H9 (cell line): ENCODE measurements around the gene PKIB. TPM values are rescaled to one million over a fixed set of nuclear protein-coding genes. Genes with fewer than 3 reads are reported as not detected.

ENCODE experiments used
- DNase-seq: peaks from one replicate; pipeline ENCODE4 v3.0.0-alpha.2; 2017
- H2AFZ ChIP-seq: one replicate; pipeline ENCODE4 v1.6.1; 2013; ENCODE audit warnings: mild to moderate bottlenecking, low read length, control low read depth, moderate library complexity
- H2AK5ac ChIP-seq: 2 replicates; pipeline ENCODE4 v1.6.1; 2013; ENCODE audit warnings: low read length, control low read depth, mixed read lengths; ENCODE audit not compliant: insufficient read length
- H2BK120ac ChIP-seq: one replicate; pipeline ENCODE4 v1.6.1; 2013; ENCODE audit warnings: low read depth, mild to moderate bottlenecking, low read length, control low read depth, inconsistent platforms; ENCODE audit not compliant: poor library complexity, severe bottlenecking
- H2BK12ac ChIP-seq: 2 replicates; pipeline ENCODE4 v1.6.1; 2013; ENCODE audit warnings: low read length, control low read depth, mixed read lengths, low read depth; ENCODE audit not compliant: insufficient read length
- H2BK15ac ChIP-seq: 2 replicates; pipeline ENCODE4 v1.6.1; 2013; ENCODE audit warnings: low read depth, low read length, control low read depth
- H2BK20ac ChIP-seq: one replicate; pipeline ENCODE4 v1.6.1; 2013; ENCODE audit warnings: low read depth, mild to moderate bottlenecking, low read length, control low read depth, inconsistent platforms; ENCODE audit not compliant: poor library complexity, severe bottlenecking
- H2BK5ac ChIP-seq: 2 replicates; pipeline ENCODE4 v1.6.1; 2013; ENCODE audit warnings: low read length, control low read depth, mixed read lengths; ENCODE audit not compliant: insufficient read length
- H3K14ac ChIP-seq: 2 replicates; pipeline ENCODE4 v1.6.1; 2013; ENCODE audit warnings: low read length, control low read depth; ENCODE audit not compliant: insufficient read depth
- H3K18ac ChIP-seq: 2 replicates; pipeline ENCODE4 v1.6.1; 2013; ENCODE audit warnings: low read depth, mild to moderate bottlenecking, mixed read lengths, low read length, control low read depth; ENCODE audit not compliant: insufficient read length
- H3K23ac ChIP-seq: 2 replicates; pipeline ENCODE4 v1.6.1; 2013; ENCODE audit warnings: low read length, control low read depth, mixed read lengths, low read depth; ENCODE audit not compliant: insufficient read length
- H3K23me2 ChIP-seq: 2 replicates; pipeline ENCODE4 v1.6.1; 2013; ENCODE audit warnings: low read depth, mild to moderate bottlenecking, mixed read lengths, low read length, control low read depth; ENCODE audit not compliant: insufficient read length, poor library complexity, severe bottlenecking
- H3K27ac ChIP-seq: 2 replicates; pipeline ENCODE4 v1.5.1; 2013; ENCODE audit warnings: low read length, control low read depth, mixed read lengths, low read depth; ENCODE audit not compliant: insufficient read length
- H3K27me3 ChIP-seq: 2 replicates; pipeline ENCODE4 v1.6.1; 2013; ENCODE audit warnings: low read length, control low read depth, inconsistent platforms; ENCODE audit not compliant: insufficient read depth
- H3K4ac ChIP-seq: 2 replicates; pipeline ENCODE4 v1.6.1; 2013; ENCODE audit warnings: low read depth, mild to moderate bottlenecking, control low read depth, inconsistent platforms, low read length, moderate library complexity
- H3K4me1 ChIP-seq: 2 replicates; pipeline ENCODE4 v1.6.1; 2013; ENCODE audit warnings: low read length, control low read depth, inconsistent platforms; ENCODE audit not compliant: insufficient read depth
- H3K4me2 ChIP-seq: 2 replicates; pipeline ENCODE4 v1.6.1; 2013; ENCODE audit warnings: low read length, control low read depth, mixed read lengths; ENCODE audit not compliant: insufficient read length, insufficient read depth
- H3K56ac ChIP-seq: 2 replicates; pipeline ENCODE4 v1.6.1; 2013; ENCODE audit warnings: low read depth, mild to moderate bottlenecking, mixed read lengths, low read length, control low read depth; ENCODE audit not compliant: insufficient read length
- H3K79me1 ChIP-seq: 2 replicates; pipeline ENCODE4 v1.6.1; 2013; ENCODE audit warnings: low read depth, mild to moderate bottlenecking, moderate library complexity, low read length, control low read depth, inconsistent platforms; ENCODE audit not compliant: insufficient read depth, poor library complexity, severe bottlenecking
- H3K79me2 ChIP-seq: 2 replicates; pipeline ENCODE4 v1.6.1; 2013; ENCODE audit warnings: low read length, control low read depth, inconsistent platforms; ENCODE audit not compliant: insufficient read depth
- H3K9ac ChIP-seq: 2 replicates; pipeline ENCODE4 v1.6.1; 2013; ENCODE audit warnings: low read length, control low read depth, mixed read lengths; ENCODE audit not compliant: insufficient read length; ENCODE audit errors: extremely low read depth
- H3K9me3 ChIP-seq: one replicate; pipeline ENCODE4 v1.6.1; 2013; ENCODE audit warnings: low read depth, low read length, inconsistent platforms; ENCODE audit not compliant: control insufficient read depth
- H3T11ph ChIP-seq: one replicate; pipeline ENCODE4 v1.6.1; 2013; ENCODE audit warnings: mild to moderate bottlenecking, low read length, control low read depth, inconsistent platforms
- H4K20me1 ChIP-seq: one replicate; pipeline ENCODE4 v1.6.1; 2013; ENCODE audit not compliant: control insufficient read depth, insufficient read length, insufficient read depth
- H4K5ac ChIP-seq: 2 replicates; pipeline ENCODE4 v1.6.1; 2013; ENCODE audit warnings: low read depth, mild to moderate bottlenecking, mixed read lengths, low read length, control low read depth; ENCODE audit not compliant: insufficient read length
- H4K8ac ChIP-seq: replicated peaks from 2 replicates; pipeline ENCODE4 v1.6.1; 2013; ENCODE audit warnings: low read length, control low read depth, mixed read lengths, low read depth; ENCODE audit not compliant: insufficient read length
- H4K91ac ChIP-seq: 2 replicates; pipeline ENCODE4 v1.6.1; 2013; ENCODE audit warnings: low read depth, mild to moderate bottlenecking, moderate library complexity, mixed read lengths, low read length, control low read depth; ENCODE audit not compliant: insufficient read length
- H3K27ac Mint-ChIP-seq, 3 experiments: 2 replicates in 2 of 3; 3 replicates in 1 of 3; pipeline ENCODE4 v1.8.0; 2020 to 2021; ENCODE audit warnings: mixed read lengths in 3 of 3, mild to moderate bottlenecking in 1 of 3, moderate library complexity in 1 of 3
- H3K27me3 Mint-ChIP-seq: 2 replicates; pipeline ENCODE4 v1.8.0; 2021; ENCODE audit warnings: low read depth, mild to moderate bottlenecking, moderate library complexity, mixed read lengths
- H3K36me3 Mint-ChIP-seq, 3 experiments: 2 replicates in 2 of 3; 3 replicates in 1 of 3; pipeline ENCODE4 v1.8.0; 2020 to 2021; ENCODE audit warnings: low read depth in 3 of 3, mixed read lengths in 3 of 3; ENCODE audit not compliant: insufficient read depth in 1 of 3
- H3K4me1 Mint-ChIP-seq, 2 experiments: 2 replicates each; pipeline ENCODE4 v1.8.0; 2020; ENCODE audit warnings: mixed read lengths in 2 of 2
- H3K4me3 Mint-ChIP-seq, 2 experiments: 2 replicates in 1 of 2; 3 replicates in 1 of 2; pipeline ENCODE4 v1.8.0; 2020 to 2021; ENCODE audit warnings: mild to moderate bottlenecking in 2 of 2, mixed read lengths in 2 of 2, moderate library complexity in 1 of 2
- H3K9me3 Mint-ChIP-seq, 2 experiments: 2 replicates in 1 of 2; 3 replicates in 1 of 2; pipeline ENCODE4 v1.8.0; 2020; ENCODE audit warnings: mild to moderate bottlenecking in 2 of 2, mixed read lengths in 2 of 2, moderate library complexity in 1 of 2
- WGBS: extraction: QIAGEN DNeasy Blood & Tissue Kit; methylation state at CpG from one replicate; pipeline ENCODE4 v1.1.7; 2013; ENCODE audit warnings: missing lambda C conversion rate, low lambda C conversion rate, mixed read lengths; ENCODE audit not compliant: insufficient read length; ENCODE audit errors: extremely low coverage; 5-methylcytosine and 5-hydroxymethylcytosine counted together
- total RNA-seq: library from RNA; stranded (reverse); gene quantifications from 2 replicates; pipeline ENCODE4 v1.2.1, GENCODE V29; 2021
- TF ChIP-seq, protein P1 (sequence below): fragments of 200-600 bp; sonication (generic); conservative IDR thresholded peaks from 3 replicates; pipeline ENCODE4 v1.8.0; 2021; ENCODE audit warnings: antibody characterized with exemption, mild to moderate bottlenecking

The PKIB gene
- total RNA-seq, 1 experiment from 2014 or later: 46.5 TPM

DNA sequence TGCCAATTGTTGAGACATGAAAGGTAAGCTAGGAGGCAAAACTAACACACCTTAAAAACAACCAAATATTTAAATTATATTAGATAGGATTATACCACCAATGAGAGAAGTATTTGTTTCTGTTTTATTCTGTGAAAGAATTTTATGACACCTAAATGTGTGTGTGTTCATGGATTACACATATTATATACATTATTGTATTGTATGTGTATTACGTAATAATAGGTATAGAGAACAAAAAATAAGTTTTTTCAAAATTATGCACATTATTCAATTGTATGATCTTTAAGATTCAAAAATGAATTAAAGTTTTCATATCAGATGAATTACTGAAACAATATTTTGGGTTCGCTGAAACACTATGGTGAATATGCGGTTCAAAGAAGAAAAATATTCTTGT lies 85.0 kb downstream of the PKIB start:
- H3K79me1 ChIP-seq: no peaks in the 10 kb centered on the region
- no peak overlapping the region for H4K91ac ChIP-seq
- no peak overlapping the region for H2BK15ac ChIP-seq
- Mint-ChIP-seq H3K9me3 (no peaks in the 10 kb centered on the region), H3K27me3 (no peaks in the 10 kb centered on the region), H3K4me1 (peaks cover 6 to 42% of the 10 kb centered on the region in 2 experiments), H3K4me3 (no peak overlapping the region), H3K27ac (no peak overlapping the region), H3K36me3 (no peaks in the 10 kb centered on the region; a peak in 2 of 7 replicates)
- no peak overlapping the region for H3T11ph ChIP-seq
- H3K9me3 ChIP-seq: no peaks in the 10 kb centered on the region
- H2BK20ac ChIP-seq: no peak overlapping the region
- WGBS: no CpG with 5 or more reads among the region's 3 CpGs
- no peak overlapping the region for H3K56ac ChIP-seq
- H2AFZ ChIP-seq: no peak overlapping the region
- no peak overlapping the region for H3K4ac ChIP-seq
- H3K27ac ChIP-seq: no peak overlapping the region
- no peak overlapping the region for H2AK5ac ChIP-seq
- no peak overlapping the region for H2BK120ac ChIP-seq
- H2BK12ac ChIP-seq: no peak overlapping the region
- TF ChIP-seq, protein P1, sequence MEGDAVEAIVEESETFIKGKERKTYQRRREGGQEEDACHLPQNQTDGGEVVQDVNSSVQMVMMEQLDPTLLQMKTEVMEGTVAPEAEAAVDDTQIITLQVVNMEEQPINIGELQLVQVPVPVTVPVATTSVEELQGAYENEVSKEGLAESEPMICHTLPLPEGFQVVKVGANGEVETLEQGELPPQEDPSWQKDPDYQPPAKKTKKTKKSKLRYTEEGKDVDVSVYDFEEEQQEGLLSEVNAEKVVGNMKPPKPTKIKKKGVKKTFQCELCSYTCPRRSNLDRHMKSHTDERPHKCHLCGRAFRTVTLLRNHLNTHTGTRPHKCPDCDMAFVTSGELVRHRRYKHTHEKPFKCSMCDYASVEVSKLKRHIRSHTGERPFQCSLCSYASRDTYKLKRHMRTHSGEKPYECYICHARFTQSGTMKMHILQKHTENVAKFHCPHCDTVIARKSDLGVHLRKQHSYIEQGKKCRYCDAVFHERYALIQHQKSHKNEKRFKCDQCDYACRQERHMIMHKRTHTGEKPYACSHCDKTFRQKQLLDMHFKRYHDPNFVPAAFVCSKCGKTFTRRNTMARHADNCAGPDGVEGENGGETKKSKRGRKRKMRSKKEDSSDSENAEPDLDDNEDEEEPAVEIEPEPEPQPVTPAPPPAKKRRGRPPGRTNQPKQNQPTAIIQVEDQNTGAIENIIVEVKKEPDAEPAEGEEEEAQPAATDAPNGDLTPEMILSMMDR: no peak
- no peaks in the 10 kb centered on the region for H3K23me2 ChIP-seq
- no peaks in the 10 kb centered on the region; the same call in 1 of the 2 replicates for H3K4me1 ChIP-seq
- no peak overlapping the region for H3K23ac ChIP-seq
- H4K20me1 ChIP-seq: no peaks in the 10 kb centered on the region
- H3K4me2 ChIP-seq: no peak overlapping the region
- no peak overlapping the region for H4K5ac ChIP-seq
- H3K9ac ChIP-seq: no peak overlapping the region
- no peak overlapping the region for H3K14ac ChIP-seq
- DNase-seq: no peak
- H2BK5ac ChIP-seq: no peak overlapping the region
- 0 out of 2 replicates have a peak, but pooled peaks cover 2% of the 10 kb centered on the region for H3K79me2 ChIP-seq
- no peak overlapping the region for H4K8ac ChIP-seq
- no peaks in the 10 kb centered on the region for H3K27me3 ChIP-seq
- no peak overlapping the region for H3K18ac ChIP-seq
